ENCODE data around the gene OBP2A.

DNA sequence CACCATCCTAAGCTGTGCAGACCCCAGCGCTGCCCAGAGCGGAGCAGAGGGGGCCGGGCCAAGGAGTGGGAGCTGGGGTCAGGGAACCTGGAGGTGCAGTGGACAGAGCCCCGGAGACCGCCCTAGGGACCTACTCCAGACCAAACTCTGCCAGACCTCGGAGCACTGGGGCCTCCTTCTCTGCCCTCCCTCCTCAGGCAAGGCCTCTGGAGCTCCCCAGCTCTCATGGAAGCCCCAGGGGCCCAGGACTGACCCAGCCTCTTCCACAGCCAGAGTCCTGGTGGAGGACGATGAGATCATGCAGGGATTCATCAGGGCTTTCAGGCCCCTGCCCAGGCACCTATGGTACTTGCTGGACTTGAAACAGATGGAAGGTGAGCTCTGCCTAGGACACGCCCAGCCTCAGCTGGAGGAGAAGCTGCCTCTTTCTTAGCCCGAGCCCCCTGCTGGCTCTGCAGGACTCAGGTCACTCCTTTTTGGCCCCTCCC is 19.3 kb downstream of the OBP2A start:
- TF ChIP-seq EZH2 (IDR thresholded peaks at IDR 0.05; ENCODE audit: borderline replicate concordance, insufficient read depth, low read depth, low read length, poor library complexity, severe bottlenecking) (no peak), CTCF (IDR thresholded peaks at IDR 0.05) (no peak)
